HepG2 (cell line): ENCODE measurements around the gene BTG2. TPM values are rescaled to one million over a fixed set of nuclear protein-coding genes. Genes with fewer than 3 reads are reported as not detected.

Source experiments
- BHLHE40 ChIP-seq: IDR thresholded peaks from 2 replicates; pipeline ENCODE4 v1.6.1; 2011; ENCODE audit warnings: low read length, improper control_type of control experiment
- CBX5 ChIP-seq: sonication (generic); formaldehyde crosslinking; IDR thresholded peaks from 2 replicates; pipeline ENCODE4 v1.4.0; 2020; ENCODE audit warnings: missing genetic modification reagents, borderline replicate concordance
- CCDC6 ChIP-seq: sonication (generic); formaldehyde crosslinking; IDR thresholded peaks from 2 replicates; pipeline ENCODE4 v1.8.1; 2022; ENCODE audit warnings: mild to moderate bottlenecking, missing genetic modification reagents, moderate library complexity
- ELF3 ChIP-seq: IDR thresholded peaks from 2 replicates; pipeline ENCODE4 v1.6.1; 2016; ENCODE audit warnings: missing genetic modification reagents, missing compliant biosample characterization
- FOXK1 ChIP-seq: sonication (generic); formaldehyde crosslinking; IDR thresholded peaks from 2 replicates; pipeline ENCODE4 v1.4.0; 2020; ENCODE audit warnings: low read depth, missing genetic modification reagents, borderline replicate concordance
- GLI4 ChIP-seq: sonication (generic); formaldehyde crosslinking; IDR thresholded peaks from 2 replicates; pipeline ENCODE4 v1.5.1; 2020; ENCODE audit warnings: missing genetic modification reagents, mild to moderate bottlenecking, moderate library complexity, borderline replicate concordance
- KDM4B ChIP-seq: sonication (generic); formaldehyde crosslinking; IDR thresholded peaks from 2 replicates; pipeline ENCODE4 v1.4.0; 2020; ENCODE audit warnings: missing genetic modification reagents
- KLF6 ChIP-seq: IDR thresholded peaks from 2 replicates; pipeline ENCODE4 v1.8.0; 2016; ENCODE audit warnings: missing biosample characterization, missing genetic modification reagents
- NCOA2 ChIP-seq: sonication (generic); formaldehyde crosslinking; IDR thresholded peaks from 2 replicates; pipeline ENCODE4 v1.8.0; 2022; ENCODE audit warnings: inconsistent platforms
- NFYC ChIP-seq: IDR thresholded peaks from 2 replicates; pipeline ENCODE4 v1.6.1; 2016; ENCODE audit warnings: missing genetic modification reagents, missing compliant biosample characterization
- ONECUT2 ChIP-seq: sonication (generic); formaldehyde crosslinking; IDR thresholded peaks from 2 replicates; pipeline ENCODE4 v1.4.0; 2020; ENCODE audit warnings: missing genetic modification reagents
- POLR2G ChIP-seq: fragments of 200-400 bp; formaldehyde crosslinking; IDR thresholded peaks from 2 replicates; pipeline ENCODE4 v1.6.1; 2018; ENCODE audit warnings: mild to moderate bottlenecking, low read depth, low read length, moderate library complexity
- SMAD1 ChIP-seq: sonication (generic); formaldehyde crosslinking; IDR thresholded peaks from 2 replicates; pipeline ENCODE4 v1.4.0; 2020; ENCODE audit warnings: missing genetic modification reagents, low read depth, mild to moderate bottlenecking, borderline replicate concordance
- SP4 ChIP-seq: sonication (generic); formaldehyde crosslinking; IDR thresholded peaks from 2 replicates; pipeline ENCODE4 v1.8.1; 2023; ENCODE audit warnings: mild to moderate bottlenecking, missing genetic modification reagents
- TRIM24 ChIP-seq: sonication (generic); formaldehyde crosslinking; IDR thresholded peaks from 2 replicates; pipeline ENCODE4 v1.8.0; 2022; ENCODE audit warnings: mild to moderate bottlenecking, missing genetic modification reagents
- XRCC5 ChIP-seq: fragments of 200-400 bp; formaldehyde crosslinking; optimal IDR thresholded peaks from 2 replicates; pipeline ENCODE3; 2017; ENCODE audit warnings: mild to moderate bottlenecking, low read length
- ZFP36L1 ChIP-seq: sonication (generic); formaldehyde crosslinking; IDR thresholded peaks from 2 replicates; pipeline ENCODE4 v1.8.0; 2022; ENCODE audit warnings: mild to moderate bottlenecking, missing genetic modification reagents, moderate library complexity
- ZNF263 ChIP-seq: sonication (generic); formaldehyde crosslinking; IDR thresholded peaks from 2 replicates; pipeline ENCODE4 v1.4.0; 2020; ENCODE audit warnings: missing genetic modification reagents
- ZNF296 ChIP-seq: sonication (generic); formaldehyde crosslinking; conservative IDR thresholded peaks from 2 replicates; pipeline ENCODE4 v1.5.0; 2020; ENCODE audit warnings: mild to moderate bottlenecking, missing genetic modification reagents
- ZNF30 ChIP-seq: sonication (generic); formaldehyde crosslinking; IDR thresholded peaks from 2 replicates; pipeline ENCODE4 v1.5.0; 2020; ENCODE audit warnings: mild to moderate bottlenecking, missing genetic modification reagents
- ZNF558 ChIP-seq: sonication (generic); formaldehyde crosslinking; IDR thresholded peaks from 2 replicates; pipeline ENCODE4 v1.9.0; 2022; ENCODE audit warnings: mild to moderate bottlenecking, missing genetic modification reagents, borderline replicate concordance
- ZNF615 ChIP-seq: sonication (generic); formaldehyde crosslinking; IDR thresholded peaks from 2 replicates; pipeline ENCODE4 v1.5.0; 2020; ENCODE audit warnings: mild to moderate bottlenecking, missing genetic modification reagents, borderline replicate concordance
- ZNF776 ChIP-seq: sonication (generic); formaldehyde crosslinking; IDR thresholded peaks from 2 replicates; pipeline ENCODE4 v1.4.0; 2020; ENCODE audit warnings: mild to moderate bottlenecking, missing genetic modification reagents
- ZNF841 ChIP-seq: sonication (generic); formaldehyde crosslinking; IDR thresholded peaks from 2 replicates; pipeline ENCODE4 v1.8.1; 2023; ENCODE audit warnings: missing genetic modification reagents, borderline replicate concordance
- polyA plus RNA-seq, 8 experiments: library from polyadenylated mRNA; depleted of rRNA in 3 of 8; stranded (reverse) in 7 of 8; unstranded in 1 of 8; fragments of >200 nt; fragmentation: Illumina TruSeq in 4 of 8; extraction: Trizol in 4 of 8; gene quantifications; 2 replicates each; pipeline versions ENCODE4 v1.2.1 to v1.2.3, GENCODE V29; 2011 to 2016; ENCODE audit warnings: low read depth in 4 of 8, missing spikeins in 1 of 8, mixed read lengths in 1 of 8; ENCODE audit not compliant: insufficient read depth in 1 of 8
- total RNA-seq, 5 experiments: library from RNA; depleted of rRNA; stranded (reverse); fragments of >200 nt; fragmentation: Illumina TruSeq; extraction: Trizol; gene quantifications; 2 replicates each; pipeline ENCODE4 v1.2.3, GENCODE V29; 2016; ENCODE audit warnings: low read depth in 1 of 5
- TF ChIP-seq, protein P1 (sequence below): sonication (generic); formaldehyde crosslinking; conservative IDR thresholded peaks from 2 replicates; pipeline ENCODE4 v1.8.0; 2022; ENCODE audit warnings: missing genetic modification reagents
- TF ChIP-seq, protein P2 (sequence below): sonication (generic); formaldehyde crosslinking; IDR thresholded peaks from 2 replicates; pipeline ENCODE4 v1.4.0; 2020; ENCODE audit warnings: missing genetic modification reagents
- TF ChIP-seq, protein P3 (sequence below): sonication (generic); formaldehyde crosslinking; IDR thresholded peaks from 2 replicates; pipeline ENCODE4 v1.4.0; 2020; ENCODE audit warnings: mild to moderate bottlenecking, missing genetic modification reagents

Gene BTG2
- total and polyA plus RNA-seq, 2 of the 13 experiments (the other 11 are each of a cell fraction or from before 2014, with no cell fraction given), result 13.6 to 18.3 TPM

DNA sequence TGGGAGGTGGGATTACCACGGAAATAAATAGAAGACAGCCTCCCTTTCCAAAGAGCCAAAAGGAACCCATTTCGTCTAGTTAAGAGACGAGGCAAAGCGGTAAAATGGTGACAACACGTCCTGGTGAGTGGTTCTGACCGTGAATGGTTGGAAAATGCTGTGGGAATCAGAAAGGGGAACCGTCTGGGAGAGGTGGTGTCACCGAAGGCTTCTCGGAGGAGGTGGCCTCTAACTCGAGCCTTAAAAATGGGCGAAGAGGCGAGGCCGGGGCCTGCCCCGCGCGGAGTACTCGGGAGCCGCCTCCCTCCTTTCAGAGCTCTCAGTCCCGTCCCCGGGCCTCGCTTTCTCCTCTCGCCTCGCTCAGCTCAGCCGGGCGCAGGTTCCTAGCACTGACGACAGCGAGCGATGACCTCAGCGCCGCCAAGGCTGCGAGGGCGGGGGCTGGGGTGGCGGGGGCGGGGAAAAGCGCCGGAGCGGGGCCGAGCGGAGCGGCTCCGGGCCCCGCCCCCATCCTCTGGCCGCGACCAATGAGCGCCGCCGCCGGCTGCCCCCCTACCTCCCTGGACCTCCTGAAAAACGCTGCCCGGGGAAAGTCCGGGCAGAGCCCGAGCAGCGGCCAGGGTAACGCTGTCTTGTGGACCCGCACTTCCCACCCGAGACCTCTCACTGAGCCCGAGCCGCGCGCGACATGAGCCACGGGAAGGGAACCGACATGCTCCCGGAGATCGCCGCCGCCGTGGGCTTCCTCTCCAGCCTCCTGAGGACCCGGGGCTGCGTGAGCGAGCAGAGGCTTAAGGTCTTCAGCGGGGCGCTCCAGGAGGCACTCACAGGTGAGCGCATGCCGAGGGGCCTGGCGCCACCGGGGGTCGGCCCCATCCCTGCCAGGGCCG lies at the start of gene BTG2 (continued):
- TF ChIP-seq ELF3 (CRISPR knock-in tag), result peak; percentile 29; the same call in 1 of the 2 replicates
- no peak for TF ChIP-seq ZNF841
- TF ChIP-seq CBX5 (CRISPR knock-in tag), result no peak
- peak; percentile 60 for TF ChIP-seq ZNF263
- TF ChIP-seq POLR2G, result peak; percentile 98
- TF ChIP-seq ZNF296 (CRISPR knock-in tag), result peak; percentile 50; the same call in 1 of the 2 replicates
- peak; percentile 60 for TF ChIP-seq NFYC (CRISPR knock-in tag)
- TF ChIP-seq KDM4B (CRISPR knock-in tag), result peak; percentile 29; the same call in 1 of the 2 replicates
- TF ChIP-seq ZNF30 (CRISPR knock-in tag), result no peak; the same call in 1 of the 2 replicates
- TF ChIP-seq BHLHE40, result no peak
- TF ChIP-seq, protein P1, sequence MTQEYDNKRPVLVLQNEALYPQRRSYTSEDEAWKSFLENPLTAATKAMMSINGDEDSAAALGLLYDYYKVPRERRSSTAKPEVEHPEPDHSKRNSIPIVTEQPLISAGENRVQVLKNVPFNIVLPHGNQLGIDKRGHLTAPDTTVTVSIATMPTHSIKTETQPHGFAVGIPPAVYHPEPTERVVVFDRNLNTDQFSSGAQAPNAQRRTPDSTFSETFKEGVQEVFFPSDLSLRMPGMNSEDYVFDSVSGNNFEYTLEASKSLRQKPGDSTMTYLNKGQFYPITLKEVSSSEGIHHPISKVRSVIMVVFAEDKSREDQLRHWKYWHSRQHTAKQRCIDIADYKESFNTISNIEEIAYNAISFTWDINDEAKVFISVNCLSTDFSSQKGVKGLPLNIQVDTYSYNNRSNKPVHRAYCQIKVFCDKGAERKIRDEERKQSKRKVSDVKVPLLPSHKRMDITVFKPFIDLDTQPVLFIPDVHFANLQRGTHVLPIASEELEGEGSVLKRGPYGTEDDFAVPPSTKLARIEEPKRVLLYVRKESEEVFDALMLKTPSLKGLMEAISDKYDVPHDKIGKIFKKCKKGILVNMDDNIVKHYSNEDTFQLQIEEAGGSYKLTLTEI (CRISPR knock-in tag), result no peak
- TF ChIP-seq TRIM24 (CRISPR knock-in tag), result no peak
- TF ChIP-seq GLI4 (CRISPR knock-in tag), result no peak
- TF ChIP-seq ZFP36L1 (CRISPR knock-in tag), result no peak
- no peak for TF ChIP-seq ZNF776
- TF ChIP-seq, protein P2, sequence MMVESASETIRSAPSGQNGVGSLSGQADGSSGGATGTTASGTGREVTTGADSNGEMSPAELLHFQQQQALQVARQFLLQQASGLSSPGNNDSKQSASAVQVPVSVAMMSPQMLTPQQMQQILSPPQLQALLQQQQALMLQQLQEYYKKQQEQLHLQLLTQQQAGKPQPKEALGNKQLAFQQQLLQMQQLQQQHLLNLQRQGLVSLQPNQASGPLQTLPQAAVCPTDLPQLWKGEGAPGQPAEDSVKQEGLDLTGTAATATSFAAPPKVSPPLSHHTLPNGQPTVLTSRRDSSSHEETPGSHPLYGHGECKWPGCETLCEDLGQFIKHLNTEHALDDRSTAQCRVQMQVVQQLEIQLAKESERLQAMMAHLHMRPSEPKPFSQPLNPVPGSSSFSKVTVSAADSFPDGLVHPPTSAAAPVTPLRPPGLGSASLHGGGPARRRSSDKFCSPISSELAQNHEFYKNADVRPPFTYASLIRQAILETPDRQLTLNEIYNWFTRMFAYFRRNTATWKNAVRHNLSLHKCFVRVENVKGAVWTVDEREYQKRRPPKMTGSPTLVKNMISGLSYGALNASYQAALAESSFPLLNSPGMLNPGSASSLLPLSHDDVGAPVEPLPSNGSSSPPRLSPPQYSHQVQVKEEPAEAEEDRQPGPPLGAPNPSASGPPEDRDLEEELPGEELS (CRISPR knock-in tag), result peak; percentile 36
- TF ChIP-seq ZNF558 (CRISPR knock-in tag), result peak; percentile 72; the same call in 1 of the 2 replicates
- TF ChIP-seq XRCC5, result peak; percentile 8
- TF ChIP-seq NCOA2 (CRISPR knock-in tag), result peak; percentile 24; the same call in 1 of the 2 replicates
- TF ChIP-seq SMAD1, result 0 out of 2 replicates have a peak, but pooled peaks have one; percentile 52
- TF ChIP-seq FOXK1 (CRISPR knock-in tag), result no peak
- TF ChIP-seq SP4, result peak; percentile 80
- TF ChIP-seq, protein P3, sequence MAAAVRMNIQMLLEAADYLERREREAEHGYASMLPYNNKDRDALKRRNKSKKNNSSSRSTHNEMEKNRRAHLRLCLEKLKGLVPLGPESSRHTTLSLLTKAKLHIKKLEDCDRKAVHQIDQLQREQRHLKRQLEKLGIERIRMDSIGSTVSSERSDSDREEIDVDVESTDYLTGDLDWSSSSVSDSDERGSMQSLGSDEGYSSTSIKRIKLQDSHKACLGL (CRISPR knock-in tag), result peak; percentile 47; the same call in 1 of the 2 replicates
- peak; percentile 91 for TF ChIP-seq KLF6 (CRISPR knock-in tag)
- 0 out of 2 replicates have a peak, but pooled peaks have one; percentile 29 for TF ChIP-seq ZNF615 (CRISPR knock-in tag)
- TF ChIP-seq CCDC6 (CRISPR knock-in tag), result peak; percentile 58; the same call in 1 of the 2 replicates
- no peak for TF ChIP-seq ONECUT2 (CRISPR knock-in tag)
